Muscle layer of duodenum (tissue), 2 donors: ENCODE measurements around the gene DGKE.

ENCODE experiments used
- H3K27ac ChIP-seq: one replicate; pipeline ENCODE4 v1.7.0; 2013; ENCODE audit warnings: mild to moderate bottlenecking, low read length
- H3K27me3 ChIP-seq: one replicate; pipeline ENCODE4 v1.7.0; 2013; ENCODE audit warnings: low read depth, mild to moderate bottlenecking, control low read depth, low read length
- H3K36me3 ChIP-seq, 2 donors: one replicate each; pipeline ENCODE4 v1.7.0; 2013; ENCODE audit warnings: low read length in 2 of 2, control low read depth in 1 of 2, mild to moderate bottlenecking in 1 of 2; ENCODE audit not compliant: insufficient read depth in 2 of 2, control insufficient read depth in 1 of 2
- H3K4me1 ChIP-seq, 2 donors: one replicate each; pipeline ENCODE4 v1.7.0; 2013; ENCODE audit warnings: low read length in 2 of 2, mild to moderate bottlenecking in 2 of 2, control low read depth in 1 of 2, moderate library complexity in 1 of 2; ENCODE audit not compliant: insufficient read depth in 2 of 2, control insufficient read depth in 1 of 2
- H3K4me3 ChIP-seq, 2 donors: one replicate each; pipeline ENCODE4 v1.7.0; 2013; ENCODE audit warnings: low read length in 2 of 2, low read depth in 1 of 2, mild to moderate bottlenecking in 1 of 2
- H3K9me3 ChIP-seq, 2 donors: one replicate each; pipeline ENCODE4 v1.7.0; 2013; ENCODE audit warnings: low read length in 2 of 2, control low read depth in 1 of 2, mild to moderate bottlenecking in 1 of 2; ENCODE audit not compliant: control insufficient read depth in 1 of 2
- donor health status: healthy.

Gene DGKE

DNA sequence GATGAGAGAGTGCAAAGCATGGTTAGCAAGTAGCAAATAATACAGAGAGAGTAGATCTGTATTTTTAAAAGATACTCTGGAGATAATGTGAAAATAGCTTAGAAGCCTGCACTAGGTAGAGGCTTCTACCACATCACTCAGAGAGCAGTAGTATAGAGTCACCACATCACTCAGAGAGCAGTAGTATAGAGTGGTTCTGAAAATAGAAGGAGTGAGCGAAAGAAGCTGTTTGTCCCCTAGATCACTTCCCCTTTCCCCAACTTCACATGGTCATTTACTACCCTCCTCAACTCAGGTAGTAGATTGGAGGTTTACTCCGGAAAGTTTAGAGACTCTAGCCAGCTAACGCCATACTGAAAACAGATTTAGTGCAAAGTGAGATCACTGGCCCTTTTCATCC is 17.1 kb downstream of the DGKE start:
- Histone ChIP-seq H3K27ac (no peak overlapping the region), H3K27me3 (no peaks in the 10 kb centered on the region), H3K9me3 (no peaks in the 10 kb centered on the region), H3K4me3 (no peak overlapping the region), H3K36me3 (peaks cover 12 to 24% of the 10 kb centered on the region in 2 donors), H3K4me1 (no peaks in the 10 kb centered on the region)

DNA sequence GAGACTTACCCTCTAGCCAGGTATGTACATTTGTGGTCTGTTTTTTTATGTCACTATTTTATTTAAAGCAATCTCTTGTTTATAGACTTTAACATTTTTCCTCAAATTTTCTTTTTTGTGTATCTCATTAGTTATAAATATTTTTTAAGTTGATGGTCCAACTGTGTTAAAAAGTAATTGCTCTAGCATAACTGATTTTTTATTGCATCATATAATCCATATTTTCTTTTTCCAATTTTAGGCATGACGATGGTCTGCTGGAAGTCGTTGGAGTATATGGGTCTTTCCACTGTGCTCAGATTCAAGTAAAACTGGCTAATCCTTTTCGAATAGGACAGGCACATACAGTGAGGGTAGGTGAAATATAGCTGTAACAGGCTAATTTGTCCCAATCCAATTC is 27.9 kb downstream of the DGKE start:
- Histone ChIP-seq H3K36me3 (peaks cover 10 to 26% of the 10 kb centered on the region in 2 donors), H3K27me3 (no peaks in the 10 kb centered on the region), H3K4me3 (no peak overlapping the region), H3K9me3 (no peaks in the 10 kb centered on the region), H3K27ac (no peak overlapping the region), H3K4me1 (no peaks in the 10 kb centered on the region)

DNA sequence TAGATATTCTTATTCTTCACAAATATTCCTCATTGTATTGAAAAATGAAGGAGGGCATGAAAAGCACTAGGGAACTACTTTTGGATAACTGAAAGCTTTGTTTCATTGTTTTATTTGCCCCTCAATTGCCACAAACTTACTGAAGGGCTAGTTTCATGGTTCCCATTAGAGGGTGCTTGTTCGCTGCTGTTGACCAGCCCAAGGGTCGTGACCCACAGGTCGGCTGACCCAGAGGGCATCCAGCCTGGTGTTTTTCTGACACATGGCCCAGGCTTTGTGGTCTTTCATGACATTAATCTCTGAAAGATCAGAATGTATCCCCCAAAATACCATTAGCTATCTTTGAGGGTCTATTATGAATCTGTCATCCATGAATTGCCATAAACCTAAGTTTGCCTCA is 30.0 kb downstream of the DGKE start:
- Histone ChIP-seq H3K27me3 (no peaks in the 10 kb centered on the region), H3K27ac (no peak overlapping the region), H3K36me3 (peaks cover 10 to 26% of the 10 kb centered on the region in 2 donors), H3K4me1 (no peaks in the 10 kb centered on the region), H3K4me3 (no peak overlapping the region), H3K9me3 (no peaks in the 10 kb centered on the region)

DNA sequence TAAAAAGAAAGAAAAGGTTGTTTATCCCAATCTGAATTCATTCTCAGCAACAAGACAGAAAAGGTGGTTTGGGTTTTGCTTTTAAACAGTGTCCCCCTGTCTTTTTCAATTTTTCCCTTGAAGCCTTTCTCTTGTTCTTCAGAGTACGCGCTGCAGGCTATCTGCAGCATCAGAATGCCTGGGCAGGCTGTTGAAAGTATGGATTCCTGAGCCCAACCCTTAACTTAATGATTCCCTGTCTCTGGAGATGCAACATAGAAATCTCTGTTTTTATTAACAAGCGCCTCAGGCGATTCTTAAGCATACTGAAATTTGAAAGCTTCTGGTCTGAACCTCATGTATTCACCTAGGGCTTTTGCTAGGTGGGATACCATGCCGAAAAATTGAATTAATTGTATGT is 32.1 kb downstream of the DGKE start:
- Histone ChIP-seq H3K9me3 (no peaks in the 10 kb centered on the region), H3K27me3 (no peaks in the 10 kb centered on the region), H3K4me1 (no peaks in the 10 kb centered on the region), H3K27ac (no peak overlapping the region), H3K36me3 (peaks cover 4 to 20% of the 10 kb centered on the region in 2 donors), H3K4me3 (no peak overlapping the region)

DNA sequence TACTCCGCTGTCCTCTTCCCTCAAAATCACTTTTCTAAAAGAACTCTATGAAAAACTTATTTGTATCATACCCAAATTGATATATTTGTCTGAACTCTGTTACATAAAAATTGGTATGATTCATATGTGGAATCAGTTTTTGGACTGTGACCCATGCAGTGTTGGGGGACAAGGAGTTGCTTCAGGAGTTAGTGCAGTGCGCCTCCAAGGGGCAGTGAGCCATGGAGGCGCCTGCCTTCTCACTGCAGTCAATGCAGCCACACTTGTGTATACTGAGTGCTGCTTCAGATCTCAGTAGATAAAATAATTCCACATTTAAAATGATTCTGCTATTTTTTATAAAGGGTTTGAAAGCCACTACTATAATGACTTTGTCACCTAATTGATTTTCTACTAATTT is 32.5 kb downstream of the DGKE start:
- Histone ChIP-seq H3K4me1 (no peaks in the 10 kb centered on the region), H3K36me3 (peaks cover 4 to 20% of the 10 kb centered on the region in 2 donors), H3K27me3 (no peaks in the 10 kb centered on the region), H3K27ac (no peak overlapping the region), H3K4me3 (no peak overlapping the region), H3K9me3 (no peaks in the 10 kb centered on the region)

DNA sequence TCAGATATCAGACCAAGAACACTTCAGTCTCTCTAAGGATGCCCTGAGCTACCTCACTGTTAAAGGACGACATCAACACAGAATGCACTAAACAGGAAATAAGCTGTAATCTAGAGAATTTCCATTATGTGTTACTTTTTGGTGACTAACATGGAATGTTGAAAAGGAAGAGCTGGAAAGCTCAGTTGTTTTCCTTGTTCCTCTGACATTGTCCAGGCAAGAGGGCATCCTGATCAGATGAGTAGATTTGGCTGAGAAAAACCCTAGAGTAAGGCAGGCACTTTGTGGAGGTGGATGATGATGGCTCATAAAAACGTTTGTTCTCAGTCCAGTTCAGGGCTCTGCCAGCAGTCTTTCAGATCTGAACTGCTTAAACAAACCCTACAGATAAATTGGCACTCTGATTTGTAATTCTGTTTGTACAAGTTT is 34.0 kb downstream of the DGKE start:
- H3K27ac ChIP-seq, result no peak overlapping the region
- peaks cover 0 to 9% of the 10 kb centered on the region in 2 donors for H3K36me3 ChIP-seq
- H3K9me3 ChIP-seq, result no peaks in the 10 kb centered on the region
- H3K27me3 ChIP-seq, result no peaks in the 10 kb centered on the region
- H3K4me1 ChIP-seq, result no peaks in the 10 kb centered on the region
- no peak overlapping the region for H3K4me3 ChIP-seq

DNA sequence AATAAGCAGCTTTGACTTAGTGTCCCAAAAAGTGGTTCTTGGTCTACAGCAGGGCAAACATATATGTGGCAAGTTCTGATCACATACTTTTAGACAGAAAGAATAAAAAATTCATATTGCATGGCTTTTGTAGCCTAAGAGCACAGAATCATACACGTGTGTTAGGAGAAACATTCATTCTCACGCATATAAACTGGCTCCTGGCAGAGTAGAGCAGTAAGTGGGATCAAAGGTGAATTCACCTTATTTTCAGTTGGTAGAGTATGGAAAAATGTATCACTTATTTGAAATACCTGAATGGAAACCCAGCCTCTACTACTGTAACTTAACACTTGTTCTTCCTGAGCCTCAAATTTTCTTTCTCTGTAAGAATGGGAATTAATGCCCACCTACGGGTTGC is 34.8 kb downstream of the DGKE start:
- H3K36me3 ChIP-seq, result peaks cover 0 to 6% of the 10 kb centered on the region in 2 donors
- no peak overlapping the region for H3K27ac ChIP-seq
- no peaks in the 10 kb centered on the region for H3K9me3 ChIP-seq
- no peaks in the 10 kb centered on the region for H3K27me3 ChIP-seq
- no peak overlapping the region for H3K4me3 ChIP-seq
- H3K4me1 ChIP-seq, result no peaks in the 10 kb centered on the region

DNA sequence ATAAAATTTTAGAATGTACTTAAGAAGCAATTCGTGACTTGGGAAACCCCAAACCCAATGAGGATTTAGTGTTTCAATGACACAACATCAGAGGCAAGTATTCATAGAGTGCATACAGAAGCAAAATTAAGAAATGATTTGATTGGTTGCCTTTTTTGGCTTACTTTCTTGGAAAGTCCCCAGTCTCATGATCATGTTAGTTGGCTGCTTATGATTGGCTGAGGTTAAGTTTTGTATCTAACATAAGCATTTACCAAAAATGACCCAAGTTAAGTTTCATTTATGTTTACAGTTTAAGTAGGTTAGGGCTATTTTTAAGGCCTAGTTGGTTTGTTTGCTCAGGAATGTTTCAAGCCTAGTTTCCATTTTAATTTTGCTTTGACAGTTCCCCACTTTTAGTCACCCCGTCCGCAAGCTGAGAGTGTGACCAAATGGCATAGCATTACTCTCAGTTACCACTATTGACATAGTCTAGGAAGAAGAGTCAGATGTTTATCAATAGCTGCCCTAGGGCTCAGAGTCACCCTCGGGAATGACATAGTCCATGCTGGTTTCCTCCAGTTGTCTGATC is 36.2 kb downstream of the DGKE start:
- Histone ChIP-seq H3K9me3 (no peaks in the 10 kb centered on the region), H3K27me3 (no peaks in the 10 kb centered on the region), H3K36me3 (no peaks in the 10 kb centered on the region), H3K4me1 (no peaks in the 10 kb centered on the region), H3K4me3 (no peak overlapping the region), H3K27ac (no peak overlapping the region)

DNA sequence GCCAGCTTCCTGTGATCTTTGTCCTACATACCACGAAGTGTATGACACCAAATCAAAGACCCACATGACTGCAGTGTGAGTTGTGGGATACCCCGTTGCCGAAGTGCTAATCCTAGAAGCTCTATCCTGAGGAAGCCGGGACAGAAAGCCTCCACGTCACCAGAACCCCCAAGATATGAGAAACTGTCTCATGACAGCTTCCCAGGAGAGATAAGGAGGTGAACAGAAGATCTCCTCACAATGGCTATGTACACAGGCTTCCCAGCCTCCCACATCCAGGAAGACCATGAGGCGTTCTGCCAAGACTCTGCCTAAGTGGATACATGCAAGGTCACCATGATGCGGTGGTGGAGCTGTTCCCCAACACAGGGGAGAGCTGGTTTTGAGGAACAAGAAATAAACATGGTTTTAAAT is 42.8 kb downstream of the DGKE start:
- Histone ChIP-seq H3K9me3 (no peaks in the 10 kb centered on the region), H3K4me3 (no peak overlapping the region), H3K27ac (no peak overlapping the region), H3K36me3 (no peaks in the 10 kb centered on the region), H3K27me3 (no peaks in the 10 kb centered on the region), H3K4me1 (no peaks in the 10 kb centered on the region)

DNA sequence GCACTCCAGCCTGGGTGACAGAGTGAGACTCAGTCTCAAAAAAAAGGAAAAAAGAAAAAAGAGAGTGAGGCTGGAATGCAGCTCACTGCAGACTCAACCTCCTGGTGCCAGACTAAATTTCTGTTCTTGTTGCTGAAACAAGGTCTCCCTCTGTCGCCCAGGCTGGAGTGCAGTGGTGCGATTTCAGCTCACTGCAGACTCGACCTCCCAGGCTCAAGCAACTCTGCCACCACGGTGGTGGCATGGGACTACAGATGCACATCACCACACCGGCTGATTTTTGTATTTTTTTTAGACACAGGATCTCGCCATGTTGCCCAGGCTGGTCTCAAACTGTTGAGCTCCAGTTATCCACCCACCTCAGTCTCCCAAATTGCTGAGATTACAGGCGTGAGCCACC is 45.3 kb downstream of the DGKE start:
- no peaks in the 10 kb centered on the region for H3K36me3 ChIP-seq
- no peaks in the 10 kb centered on the region for H3K9me3 ChIP-seq
- H3K27me3 ChIP-seq, result no peaks in the 10 kb centered on the region
- H3K4me1 ChIP-seq, result no peaks in the 10 kb centered on the region
- no peak overlapping the region for H3K27ac ChIP-seq
- no peak overlapping the region for H3K4me3 ChIP-seq

DNA sequence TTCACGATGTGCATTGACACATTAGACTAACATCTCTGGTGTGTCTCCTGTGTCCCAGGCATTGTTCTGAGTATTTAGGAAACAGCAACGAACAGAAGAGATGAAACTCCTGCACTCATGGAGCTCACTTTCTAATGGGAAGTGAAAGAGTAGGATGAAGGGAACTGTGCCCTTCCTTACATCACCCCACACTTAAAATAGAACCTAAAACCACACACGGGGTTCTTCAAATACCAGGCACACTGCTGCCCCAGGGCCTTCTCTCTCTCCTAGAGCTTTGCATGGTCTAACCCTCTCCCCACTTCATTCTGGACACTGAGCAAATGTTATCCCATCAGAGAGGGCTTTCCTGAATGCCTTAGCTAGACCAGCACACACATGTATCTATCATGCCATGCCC is 46.2 kb downstream of the DGKE start:
- no peaks in the 10 kb centered on the region for H3K36me3 ChIP-seq
- H3K9me3 ChIP-seq, result no peaks in the 10 kb centered on the region
- H3K4me3 ChIP-seq, result no peak overlapping the region
- H3K27ac ChIP-seq, result no peak overlapping the region
- no peaks in the 10 kb centered on the region for H3K4me1 ChIP-seq
- no peaks in the 10 kb centered on the region for H3K27me3 ChIP-seq

DNA sequence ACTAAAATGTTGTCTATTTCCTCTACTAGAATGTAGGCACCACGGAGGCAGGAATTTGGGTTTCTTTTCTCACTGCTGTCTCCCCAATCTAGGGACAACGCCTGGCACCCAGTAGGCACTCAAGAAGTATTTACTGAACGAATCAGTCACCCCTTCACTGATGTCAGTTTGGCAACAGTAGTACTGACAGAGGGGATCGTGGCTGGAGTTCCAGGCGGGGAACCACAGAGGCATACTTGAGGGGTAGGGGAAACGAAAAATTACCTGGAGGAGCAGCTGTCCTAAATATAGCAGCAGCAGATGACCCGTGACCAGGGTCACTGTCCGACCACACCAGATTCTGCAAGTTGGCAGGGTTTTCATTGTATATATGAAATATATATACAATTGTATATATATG is 46.6 kb downstream of the DGKE start:
- H3K9me3 ChIP-seq, result no peaks in the 10 kb centered on the region
- H3K4me3 ChIP-seq, result no peak overlapping the region
- no peaks in the 10 kb centered on the region for H3K27me3 ChIP-seq
- H3K27ac ChIP-seq, result no peak overlapping the region
- H3K36me3 ChIP-seq, result no peaks in the 10 kb centered on the region
- no peaks in the 10 kb centered on the region for H3K4me1 ChIP-seq
